ENCODE data around the gene CFAP99. TPM values are rescaled to one million over a fixed set of nuclear protein-coding genes. Genes with fewer than 3 reads are reported as not detected.
"Not testable (repeated sequence)": the region's sequence is repeated elsewhere in the genome, so short reads cannot be mapped to it uniquely, and the experiment has no call there.

Gene CFAP99
- not detected in 2 replicates for total RNA-seq

- intact Hi-C loops (cut with micrococcal nuclease): loop anchor here (1.0 to 10.0 kb wide), 7 partner anchors 50 to 876 kb away; partner anchors contain the start of genes GRK4, HAUS3, LETM1 and MXD4
- Mint-ChIP-seq H3K9me3 (no peaks in the 10 kb centered on the region), H3K27me3 (ENCODE audit: low read depth) (peaks cover 48% of the 10 kb centered on the region)
These were observed at the start of gene CFAP99 for GRCh38 chr4:2418650-2419571. CFAP99 (plus strand) TSS chr4:2418955.

GRCh38 chr4:2370597-2371320, 48.0 kb upstream of the CFAP99 start:
- peaks cover 9% of the 10 kb centered on the region for H3K9me3 Mint-ChIP-seq
- H3K27ac Mint-ChIP-seq: no peak overlapping the region
- DNase-seq (ENCODE audit: low spot score): no peak
- intact Hi-C loops (cut with micrococcal nuclease): no loop called here
- H3K4me1 Mint-ChIP-seq (ENCODE audit: low read depth): no peaks in the 10 kb centered on the region
- no peak overlapping the region for H3K4me3 Mint-ChIP-seq (ENCODE audit: low read depth)
- peaks cover 6% of the 10 kb centered on the region for H3K36me3 Mint-ChIP-seq (ENCODE audit: low read depth)
- no peaks in the 10 kb centered on the region for H3K27me3 Mint-ChIP-seq (ENCODE audit: low read depth)

More at GRCh38 chr4:2418650-2419571, at the start of gene CFAP99:
- H3K4me1 Mint-ChIP-seq (ENCODE audit: low read depth): peaks cover 31% of the 10 kb centered on the region
- peak within 1 kb of the TSS; percentile 88 for H3K4me3 Mint-ChIP-seq (ENCODE audit: low read depth)
- H3K36me3 Mint-ChIP-seq (ENCODE audit: low read depth): peaks cover 5% of the 10 kb centered on the region
- DNase-seq (ENCODE audit: low spot score): peak; percentile 94
- peak within 1 kb of the TSS; percentile 15 for H3K27ac Mint-ChIP-seq

DNA sequence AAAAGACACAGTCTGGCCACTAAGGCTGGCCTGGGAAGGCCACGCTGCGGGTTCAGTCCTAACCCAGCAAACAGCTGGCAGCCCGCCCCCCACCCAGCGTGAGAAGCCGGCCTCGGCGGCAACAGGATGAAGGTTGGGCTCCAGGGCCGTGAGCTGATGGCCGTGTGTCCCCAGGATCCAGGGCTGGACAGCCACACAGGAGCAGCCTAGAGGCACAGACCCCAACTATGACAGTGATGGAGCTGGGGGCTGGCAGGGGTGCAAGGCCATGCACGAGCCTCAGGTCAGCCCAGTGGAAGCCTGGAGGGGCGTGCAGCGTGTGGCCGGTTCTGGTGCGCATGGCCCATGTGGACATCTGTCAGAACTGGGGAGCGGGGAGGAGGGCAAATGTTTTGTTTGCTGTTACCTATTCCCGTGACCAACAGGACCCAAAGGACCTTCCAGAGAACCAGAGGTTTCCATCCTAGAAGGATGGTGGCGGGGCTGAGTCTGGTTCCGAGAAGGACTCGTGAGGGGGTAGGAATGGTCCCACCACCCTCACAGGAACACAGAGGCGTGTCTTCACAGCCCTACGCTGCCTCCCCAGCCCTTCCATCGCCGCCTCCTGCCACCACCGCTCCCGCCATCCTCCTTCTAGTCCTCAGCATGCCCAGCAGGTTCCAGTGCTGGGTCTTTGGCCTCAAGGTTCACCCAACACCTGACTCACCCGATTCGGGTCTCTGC, 46.8 kb upstream of the CFAP99 start:
- no peak overlapping the region for H3K4me3 Mint-ChIP-seq (ENCODE audit: low read depth)
- H3K27me3 Mint-ChIP-seq (ENCODE audit: low read depth): no peaks in the 10 kb centered on the region
- peaks cover 6% of the 10 kb centered on the region for H3K36me3 Mint-ChIP-seq (ENCODE audit: low read depth)
- intact Hi-C loops (cut with micrococcal nuclease): no loop called here
- no peaks in the 10 kb centered on the region for H3K4me1 Mint-ChIP-seq (ENCODE audit: low read depth)
- peaks cover 9% of the 10 kb centered on the region for H3K9me3 Mint-ChIP-seq
- DNase-seq (ENCODE audit: low spot score): no peak
- H3K27ac Mint-ChIP-seq: no peak overlapping the region

DNA sequence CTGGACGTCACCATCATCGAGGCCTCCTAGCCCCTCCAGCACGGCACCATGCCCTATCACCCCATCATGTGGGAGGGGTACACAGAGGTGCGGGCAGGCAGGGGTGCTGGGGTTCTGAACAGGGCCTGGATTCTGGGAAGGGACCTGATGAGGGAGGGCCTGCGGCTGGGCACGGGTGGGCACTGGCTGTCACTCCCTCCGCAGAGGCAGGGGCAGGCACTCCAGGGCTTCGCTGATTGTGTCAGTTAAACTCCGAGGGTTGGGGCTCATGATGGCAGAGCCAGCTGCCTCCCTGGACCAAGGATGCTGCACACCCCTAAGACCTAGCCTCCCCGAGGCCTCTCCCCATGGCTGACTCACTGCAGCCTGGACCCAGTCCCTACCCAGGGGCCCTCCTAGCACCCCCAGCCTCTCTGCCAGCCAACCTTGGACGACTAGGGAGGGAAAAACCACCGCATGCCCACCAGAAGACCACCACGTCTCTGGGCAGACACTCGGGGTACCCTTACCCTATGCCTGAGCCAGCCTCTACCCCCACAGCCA, 46.2 kb upstream of the CFAP99 start:
- H3K27ac Mint-ChIP-seq: no peak overlapping the region
- H3K9me3 Mint-ChIP-seq: peaks cover 9% of the 10 kb centered on the region
- no peaks in the 10 kb centered on the region for H3K4me1 Mint-ChIP-seq (ENCODE audit: low read depth)
- H3K27me3 Mint-ChIP-seq (ENCODE audit: low read depth): no peaks in the 10 kb centered on the region
- no peak for DNase-seq (ENCODE audit: low spot score)
- H3K4me3 Mint-ChIP-seq (ENCODE audit: low read depth): no peak overlapping the region
- intact Hi-C loops (cut with micrococcal nuclease): no loop called here
- peaks cover 6% of the 10 kb centered on the region for H3K36me3 Mint-ChIP-seq (ENCODE audit: low read depth)

GRCh38 chr4:2373532-2373931, 45.2 kb upstream of the CFAP99 start:
- no peaks in the 10 kb centered on the region for H3K4me1 Mint-ChIP-seq (ENCODE audit: low read depth)
- H3K27me3 Mint-ChIP-seq (ENCODE audit: low read depth): no peaks in the 10 kb centered on the region
- no peak for DNase-seq (ENCODE audit: low spot score)
- H3K27ac Mint-ChIP-seq: no peak overlapping the region
- peaks cover 9% of the 10 kb centered on the region for H3K9me3 Mint-ChIP-seq
- H3K36me3 Mint-ChIP-seq (ENCODE audit: low read depth): peaks cover 6% of the 10 kb centered on the region
- intact Hi-C loops (cut with micrococcal nuclease): no loop called here
- H3K4me3 Mint-ChIP-seq (ENCODE audit: low read depth): no peak overlapping the region

DNA sequence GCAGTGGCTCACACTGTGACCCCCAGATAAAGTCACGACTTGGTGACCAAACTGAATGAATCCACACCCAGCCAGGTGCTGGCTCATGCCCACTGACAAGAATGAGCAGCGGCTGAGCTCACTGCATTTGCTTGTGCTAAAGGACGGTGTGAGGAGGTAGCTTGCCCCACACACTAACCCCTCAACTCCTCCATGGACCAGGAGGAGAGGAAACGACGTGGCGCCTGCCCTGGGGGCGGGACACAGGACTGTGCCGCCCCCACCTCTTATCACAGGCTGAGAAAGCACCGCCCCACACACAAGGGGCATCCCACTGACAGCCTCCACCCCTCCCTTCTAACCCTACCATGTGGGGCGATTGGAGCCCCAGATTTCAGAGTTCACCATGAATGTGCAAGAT, 43.3 kb upstream of the CFAP99 start:
- Mint-ChIP-seq H3K27me3 (ENCODE audit: low read depth) (no peaks in the 10 kb centered on the region), H3K4me3 (ENCODE audit: low read depth) (no peak overlapping the region), H3K36me3 (ENCODE audit: low read depth) (peaks cover 3% of the 10 kb centered on the region), H3K4me1 (ENCODE audit: low read depth) (no peaks in the 10 kb centered on the region), H3K27ac (no peak overlapping the region), H3K9me3 (no peaks in the 10 kb centered on the region)
- DNase-seq (ENCODE audit: low spot score): no peak
- intact Hi-C loops (cut with micrococcal nuclease): no loop called here

DNA sequence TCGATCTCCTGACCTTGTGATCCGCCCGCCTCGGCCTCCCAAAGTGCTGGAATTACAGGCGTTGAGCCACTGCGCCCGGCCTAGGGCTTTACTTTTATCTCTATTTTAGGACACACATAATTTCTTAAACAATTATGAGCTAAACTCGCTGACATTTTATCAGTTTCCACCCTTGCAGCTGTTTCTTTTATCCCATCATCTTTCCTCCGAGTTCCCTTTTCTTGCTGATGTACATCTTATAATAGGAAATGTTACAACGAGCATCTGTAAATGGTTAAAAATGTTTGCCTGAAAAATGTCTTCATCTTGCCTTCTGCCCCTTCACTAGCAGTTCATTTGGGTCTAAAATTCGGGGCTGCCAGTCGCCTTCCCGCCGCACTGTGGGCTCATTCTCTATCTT, 41.5 kb upstream of the CFAP99 start:
- DNase-seq (ENCODE audit: low spot score): no peak
- Mint-ChIP-seq H3K27ac (no peak overlapping the region), H3K27me3 (ENCODE audit: low read depth) (no peaks in the 10 kb centered on the region), H3K36me3 (ENCODE audit: low read depth) (peaks cover 3% of the 10 kb centered on the region), H3K4me1 (ENCODE audit: low read depth) (no peaks in the 10 kb centered on the region), H3K4me3 (ENCODE audit: low read depth) (no peak overlapping the region), H3K9me3 (no peaks in the 10 kb centered on the region)
- intact Hi-C loops (cut with micrococcal nuclease): no loop called here

- Mint-ChIP-seq H3K27me3 (ENCODE audit: low read depth) (no peaks in the 10 kb centered on the region), H3K4me3 (ENCODE audit: low read depth) (no peak overlapping the region), H3K27ac (no peak overlapping the region), H3K36me3 (ENCODE audit: low read depth) (peaks cover 3% of the 10 kb centered on the region), H3K9me3 (no peaks in the 10 kb centered on the region), H3K4me1 (ENCODE audit: low read depth) (peaks cover 3% of the 10 kb centered on the region)
- intact Hi-C loops (cut with micrococcal nuclease): no loop called here
- DNase-seq (ENCODE audit: low spot score): no peak
These were observed 40.4 kb upstream of the CFAP99 start for GRCh38 chr4:2378401-2378800.

DNA sequence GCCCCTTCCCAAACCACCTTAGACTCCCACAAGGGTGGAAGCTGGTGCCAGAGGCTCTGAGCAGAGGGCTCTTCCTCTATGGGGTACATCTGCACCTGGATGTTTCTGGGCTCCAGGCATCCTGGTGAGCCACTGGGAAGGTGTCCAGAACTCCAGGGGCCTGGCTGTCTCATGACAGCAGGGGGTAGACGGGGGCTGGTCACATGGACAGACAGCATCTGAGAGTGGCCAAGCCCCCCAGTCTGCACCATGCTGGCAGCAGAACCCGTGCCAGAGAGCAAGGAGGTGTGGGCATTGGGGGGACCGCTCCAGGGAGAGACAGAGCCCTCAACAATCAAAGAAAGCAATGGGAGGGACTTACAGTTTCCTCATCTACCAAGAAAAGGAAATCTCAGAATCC, 39.9 kb upstream of the CFAP99 start:
- intact Hi-C loops (cut with micrococcal nuclease): no loop called here
- Mint-ChIP-seq H3K4me3 (ENCODE audit: low read depth) (no peak overlapping the region), H3K27me3 (ENCODE audit: low read depth) (no peaks in the 10 kb centered on the region), H3K9me3 (no peaks in the 10 kb centered on the region), H3K4me1 (ENCODE audit: low read depth) (peaks cover 4% of the 10 kb centered on the region), H3K27ac (no peak overlapping the region), H3K36me3 (ENCODE audit: low read depth) (peaks cover 1% of the 10 kb centered on the region)
- DNase-seq (ENCODE audit: low spot score): no peak

DNA sequence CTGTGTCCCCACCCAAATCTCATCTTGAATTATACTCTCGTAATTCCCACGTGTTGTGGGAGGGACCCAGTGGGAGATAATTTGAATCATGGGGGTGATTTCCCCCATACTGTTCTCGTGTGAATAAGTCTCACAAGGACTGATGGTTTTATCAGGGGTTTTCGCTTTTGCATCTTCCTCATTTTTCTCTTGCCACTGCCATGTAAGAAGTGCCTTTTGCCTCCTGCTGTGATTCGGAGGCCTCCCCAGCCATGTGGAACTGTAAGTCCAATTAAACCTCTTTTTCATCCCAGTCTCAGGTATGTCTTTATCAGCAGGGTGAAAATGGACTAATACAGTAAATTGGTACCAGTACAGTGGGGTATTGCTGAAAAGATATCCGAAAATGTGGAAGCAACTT, 38.2 kb upstream of the CFAP99 start:
- H3K9me3 Mint-ChIP-seq; DNase-seq (ENCODE audit: low spot score); intact Hi-C loops (cut with micrococcal nuclease); H3K36me3 Mint-ChIP-seq (ENCODE audit: low read depth); H3K27ac Mint-ChIP-seq; H3K4me1 Mint-ChIP-seq (ENCODE audit: low read depth); H3K4me3 Mint-ChIP-seq (ENCODE audit: low read depth); H3K27me3 Mint-ChIP-seq (ENCODE audit: low read depth): not testable (repeated sequence)

DNA sequence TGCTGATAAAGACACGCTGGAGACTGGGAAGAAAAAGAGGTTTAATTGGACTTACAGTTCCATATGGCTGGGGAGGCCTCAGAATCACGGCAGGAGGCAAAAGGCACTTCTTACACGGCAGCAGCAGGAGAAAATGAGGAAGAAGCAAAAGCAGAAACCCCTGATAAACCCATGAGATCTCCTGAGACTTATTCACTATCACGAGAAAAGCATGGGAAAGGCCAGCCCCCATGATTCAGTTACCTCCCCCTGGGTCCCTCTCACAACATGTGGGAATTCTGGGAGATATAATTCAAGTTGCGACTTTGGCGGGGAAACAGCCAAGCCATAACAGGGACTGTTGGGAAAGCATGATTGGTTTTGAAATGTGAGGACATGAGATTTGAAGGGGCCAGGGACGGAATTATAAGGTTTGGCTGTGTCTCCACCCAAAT, 36.0 kb upstream of the CFAP99 start:
- H3K27ac Mint-ChIP-seq; H3K27me3 Mint-ChIP-seq (ENCODE audit: low read depth); H3K9me3 Mint-ChIP-seq; DNase-seq (ENCODE audit: low spot score); H3K4me1 Mint-ChIP-seq (ENCODE audit: low read depth); intact Hi-C loops (cut with micrococcal nuclease); H3K4me3 Mint-ChIP-seq (ENCODE audit: low read depth); H3K36me3 Mint-ChIP-seq (ENCODE audit: low read depth): not testable (repeated sequence)

- H3K36me3 Mint-ChIP-seq (ENCODE audit: low read depth); H3K27me3 Mint-ChIP-seq (ENCODE audit: low read depth); DNase-seq (ENCODE audit: low spot score); H3K9me3 Mint-ChIP-seq; intact Hi-C loops (cut with micrococcal nuclease); H3K4me1 Mint-ChIP-seq (ENCODE audit: low read depth); H3K27ac Mint-ChIP-seq; H3K4me3 Mint-ChIP-seq (ENCODE audit: low read depth): not testable (repeated sequence)
These were observed 35.5 kb upstream of the CFAP99 start for GRCh38 chr4:2383220-2383631.

Data from activated T-helper 2 cell treated with anti-CD3 and anti-CD28 coated beads, Interferon-gamma antibody, Interleukin-2, Interleukin-4, amounts not matched to agents 10 μg/mL and 5 μg/mL and 100 μg/mL, durations not matched to agents 14 hours and 24 hours and 36 hours (primary cell).